GM23338 (cell line): ENCODE results near the gene C1orf116.
A peak's percentile ranks its signal among the peaks of the same experiment; 100 is the strongest.

Experiments used
- CREB1 ChIP-seq: fragments of 250-450 bp; sonication (Bioruptor Pico); IDR thresholded peaks from 2 replicates; pipeline ENCODE4 v1.5.0; 2020; ENCODE audit warnings: low read depth, mild to moderate bottlenecking, moderate library complexity
- ETS1 ChIP-seq: IDR thresholded peaks from 2 replicates; pipeline ENCODE4 v1.6.1; 2016; ENCODE audit warnings: antibody characterized with exemption
- EZH2 ChIP-seq: fragments of 200-600 bp; sonication (generic); IDR thresholded peaks from one replicate; pipeline ENCODE4 v1.8.0; 2017; ENCODE audit warnings: antibody characterized with exemption, mild to moderate bottlenecking, low read depth; ENCODE audit not compliant: unreplicated experiment
- EZH2phosphoT487 ChIP-seq: fragments of 200-600 bp; sonication (generic); IDR thresholded peaks from one replicate; pipeline ENCODE4 v1.8.1; 2018; ENCODE audit warnings: antibody characterized with exemption; ENCODE audit not compliant: unreplicated experiment
- JUNB ChIP-seq: IDR thresholded peaks from one replicate; pipeline ENCODE4 v1.6.1; 2016; ENCODE audit warnings: antibody characterized with exemption; ENCODE audit not compliant: unreplicated experiment
- NANOG ChIP-seq: IDR thresholded peaks from 2 replicates; pipeline ENCODE4 v1.6.1; 2016; ENCODE audit warnings: antibody characterized with exemption, borderline replicate concordance
- POLR2AphosphoS5 ChIP-seq: IDR thresholded peaks from 2 replicates; pipeline ENCODE4 v1.6.1; 2016; ENCODE audit warnings: antibody characterized with exemption, low read depth
- STAT1 ChIP-seq: IDR thresholded peaks from one replicate; pipeline ENCODE4 v1.6.1; 2016; ENCODE audit warnings: antibody characterized with exemption; ENCODE audit not compliant: unreplicated experiment
- ZNF114 ChIP-seq: fragments of 250-450 bp; sonication (Bioruptor Pico); IDR thresholded peaks from 2 replicates; pipeline ENCODE4 v1.5.0; 2020; ENCODE audit warnings: mild to moderate bottlenecking, moderate library complexity
- TF ChIP-seq, protein P1 (sequence below), 2 experiments: fragments of 200-600 bp in 1 of 2; sonication (generic) in 1 of 2; conservative IDR thresholded peaks; 2 replicates each; pipeline versions ENCODE4 v1.5.1 to v1.6.1; 2016 to 2017; ENCODE audit warnings: antibody characterized with exemption in 2 of 2, low read depth in 2 of 2, mild to moderate bottlenecking in 2 of 2, moderate library complexity in 1 of 2
- TF ChIP-seq, protein P2 (sequence below): IDR thresholded peaks from one replicate; pipeline ENCODE4 v1.6.1; 2018; ENCODE audit warnings: antibody characterized with exemption; ENCODE audit not compliant: unreplicated experiment

DNA sequence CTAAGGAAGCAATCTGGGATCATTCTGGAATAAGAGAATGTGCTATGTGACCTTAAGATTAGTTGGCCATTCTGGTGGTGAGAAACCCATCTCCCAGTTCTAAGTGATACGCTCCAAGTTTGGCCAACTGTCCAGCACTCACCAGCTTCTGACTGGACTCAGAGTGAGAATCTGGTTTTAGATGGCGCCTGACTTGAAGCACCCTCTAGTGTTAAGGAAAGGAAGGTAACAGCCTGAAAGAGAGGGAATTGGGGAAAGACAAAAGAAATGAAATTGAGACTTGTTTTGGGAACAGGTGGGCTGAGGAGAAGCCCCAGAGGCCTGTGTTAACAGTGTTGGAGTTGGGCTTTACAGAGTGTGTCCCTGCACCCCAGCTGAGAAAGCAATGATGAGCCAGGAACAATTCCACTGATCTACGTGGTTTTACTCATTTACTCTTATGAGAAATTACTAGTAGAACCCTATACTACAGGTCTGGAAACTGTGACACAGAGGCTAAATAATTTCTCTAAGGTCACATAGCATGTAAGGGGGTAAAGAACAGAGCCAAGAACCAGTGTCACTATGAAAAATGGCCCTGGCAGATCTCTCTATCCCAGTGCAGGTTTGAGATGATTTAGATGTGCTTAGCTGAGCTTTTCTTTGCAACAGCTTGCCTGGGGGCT is 53.0 kb downstream of the C1orf116 start:
- TF ChIP-seq, protein P1, sequence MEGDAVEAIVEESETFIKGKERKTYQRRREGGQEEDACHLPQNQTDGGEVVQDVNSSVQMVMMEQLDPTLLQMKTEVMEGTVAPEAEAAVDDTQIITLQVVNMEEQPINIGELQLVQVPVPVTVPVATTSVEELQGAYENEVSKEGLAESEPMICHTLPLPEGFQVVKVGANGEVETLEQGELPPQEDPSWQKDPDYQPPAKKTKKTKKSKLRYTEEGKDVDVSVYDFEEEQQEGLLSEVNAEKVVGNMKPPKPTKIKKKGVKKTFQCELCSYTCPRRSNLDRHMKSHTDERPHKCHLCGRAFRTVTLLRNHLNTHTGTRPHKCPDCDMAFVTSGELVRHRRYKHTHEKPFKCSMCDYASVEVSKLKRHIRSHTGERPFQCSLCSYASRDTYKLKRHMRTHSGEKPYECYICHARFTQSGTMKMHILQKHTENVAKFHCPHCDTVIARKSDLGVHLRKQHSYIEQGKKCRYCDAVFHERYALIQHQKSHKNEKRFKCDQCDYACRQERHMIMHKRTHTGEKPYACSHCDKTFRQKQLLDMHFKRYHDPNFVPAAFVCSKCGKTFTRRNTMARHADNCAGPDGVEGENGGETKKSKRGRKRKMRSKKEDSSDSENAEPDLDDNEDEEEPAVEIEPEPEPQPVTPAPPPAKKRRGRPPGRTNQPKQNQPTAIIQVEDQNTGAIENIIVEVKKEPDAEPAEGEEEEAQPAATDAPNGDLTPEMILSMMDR (conservative IDR thresholded peaks at IDR 0.05; ENCODE audit: low read depth in 2 of 2), result peak; percentile 67 to 78
- TF ChIP-seq EZH2phosphoT487, result no peak
- TF ChIP-seq CREB1 (CRISPR knock-in tag), result no peak
- TF ChIP-seq POLR2AphosphoS5, result no peak
- TF ChIP-seq EZH2, result no peak
- TF ChIP-seq, protein P2, sequence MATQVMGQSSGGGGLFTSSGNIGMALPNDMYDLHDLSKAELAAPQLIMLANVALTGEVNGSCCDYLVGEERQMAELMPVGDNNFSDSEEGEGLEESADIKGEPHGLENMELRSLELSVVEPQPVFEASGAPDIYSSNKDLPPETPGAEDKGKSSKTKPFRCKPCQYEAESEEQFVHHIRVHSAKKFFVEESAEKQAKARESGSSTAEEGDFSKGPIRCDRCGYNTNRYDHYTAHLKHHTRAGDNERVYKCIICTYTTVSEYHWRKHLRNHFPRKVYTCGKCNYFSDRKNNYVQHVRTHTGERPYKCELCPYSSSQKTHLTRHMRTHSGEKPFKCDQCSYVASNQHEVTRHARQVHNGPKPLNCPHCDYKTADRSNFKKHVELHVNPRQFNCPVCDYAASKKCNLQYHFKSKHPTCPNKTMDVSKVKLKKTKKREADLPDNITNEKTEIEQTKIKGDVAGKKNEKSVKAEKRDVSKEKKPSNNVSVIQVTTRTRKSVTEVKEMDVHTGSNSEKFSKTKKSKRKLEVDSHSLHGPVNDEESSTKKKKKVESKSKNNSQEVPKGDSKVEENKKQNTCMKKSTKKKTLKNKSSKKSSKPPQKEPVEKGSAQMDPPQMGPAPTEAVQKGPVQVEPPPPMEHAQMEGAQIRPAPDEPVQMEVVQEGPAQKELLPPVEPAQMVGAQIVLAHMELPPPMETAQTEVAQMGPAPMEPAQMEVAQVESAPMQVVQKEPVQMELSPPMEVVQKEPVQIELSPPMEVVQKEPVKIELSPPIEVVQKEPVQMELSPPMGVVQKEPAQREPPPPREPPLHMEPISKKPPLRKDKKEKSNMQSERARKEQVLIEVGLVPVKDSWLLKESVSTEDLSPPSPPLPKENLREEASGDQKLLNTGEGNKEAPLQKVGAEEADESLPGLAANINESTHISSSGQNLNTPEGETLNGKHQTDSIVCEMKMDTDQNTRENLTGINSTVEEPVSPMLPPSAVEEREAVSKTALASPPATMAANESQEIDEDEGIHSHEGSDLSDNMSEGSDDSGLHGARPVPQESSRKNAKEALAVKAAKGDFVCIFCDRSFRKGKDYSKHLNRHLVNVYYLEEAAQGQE, result no peak
- TF ChIP-seq STAT1, result no peak
- TF ChIP-seq ZNF114 (CRISPR knock-in tag), result no peak
- no peak for TF ChIP-seq NANOG
- no peak for TF ChIP-seq JUNB
- no peak for TF ChIP-seq ETS1
